Natural killer cell (primary cell): ENCODE data around the gene CSNK1G2. TPM values are rescaled to one million over a fixed set of nuclear protein-coding genes. Genes with fewer than 3 reads are reported as not detected.

ENCODE experiments used
- ATAC-seq, 3 donors: fragments of 150-1000 bp in 2 of 3; fragments of 200-7000 bp in 1 of 3; cut with Tn5 transposase; 1 replicate in 1 of 3; 2 replicates in 2 of 3; pipeline ENCODE4 v1.10.0; 2021; ENCODE audit warnings: mild to moderate bottlenecking in 2 of 3, moderate library complexity in 2 of 3
- DNase-seq, 2 donors: peaks; one replicate each; pipeline versions ENCODE4 v3.0.0 to v3.0.0-alpha.2; 2013 to 2021; ENCODE audit warnings: mixed read lengths in 1 of 2
- H3K27ac ChIP-seq: one replicate; pipeline ENCODE4 v1.5.1; 2013; ENCODE audit warnings: mild to moderate bottlenecking, low read length
- H3K27me3 ChIP-seq: one replicate; pipeline ENCODE4 v1.6.1; 2013; ENCODE audit warnings: low read length; ENCODE audit not compliant: control insufficient read depth, insufficient read depth
- H3K36me3 ChIP-seq: one replicate; pipeline ENCODE4 v1.6.1; 2013; ENCODE audit warnings: low read length; ENCODE audit not compliant: control insufficient read depth, insufficient read depth
- H3K4me1 ChIP-seq: one replicate; pipeline ENCODE4 v1.6.1; 2013; ENCODE audit warnings: low read length; ENCODE audit not compliant: control insufficient read depth, insufficient read depth
- H3K4me3 ChIP-seq: one replicate; pipeline ENCODE4 v1.5.1; 2013; ENCODE audit warnings: low read length
- H3K9me3 ChIP-seq: one replicate; pipeline ENCODE4 v1.6.1; 2013; ENCODE audit warnings: low read length; ENCODE audit not compliant: control insufficient read depth, insufficient read depth
- H3K27ac Mint-ChIP-seq, 2 donors: one replicate each; pipeline ENCODE4 v1.8.0; 2022; ENCODE audit warnings: mild to moderate bottlenecking in 2 of 2, mixed read lengths in 2 of 2, moderate library complexity in 1 of 2
- H3K27me3 Mint-ChIP-seq, 2 donors: one replicate each; pipeline ENCODE4 v1.8.0; 2022; ENCODE audit warnings: low read depth in 2 of 2, mixed read lengths in 2 of 2
- H3K36me3 Mint-ChIP-seq: one replicate; pipeline ENCODE4 v1.8.0; 2022; ENCODE audit warnings: mixed read lengths
- H3K4me1 Mint-ChIP-seq, 2 donors: one replicate each; pipeline ENCODE4 v1.8.0; 2022; ENCODE audit warnings: mixed read lengths in 2 of 2
- H3K4me3 Mint-ChIP-seq: one replicate; pipeline ENCODE4 v1.8.0; 2022; ENCODE audit warnings: mild to moderate bottlenecking, moderate library complexity, mixed read lengths
- H3K9me3 Mint-ChIP-seq, 2 donors: one replicate each; pipeline ENCODE4 v1.8.0; 2022; ENCODE audit warnings: mixed read lengths in 2 of 2
- CTCF ChIP-seq: fragments of 200-600 bp; IDR thresholded peaks from one replicate; pipeline ENCODE4 v1.8.0; 2022; ENCODE audit warnings: antibody characterized with exemption
- WGBS: methylation state at CpG from one replicate; pipeline ENCODE4 v1.1.7; 2013; ENCODE audit warnings: missing lambda C conversion rate; ENCODE audit not compliant: insufficient coverage; 5-methylcytosine and 5-hydroxymethylcytosine counted together
- intact Hi-C: fragments of 100-400 bp; cut with micrococcal nuclease; formaldehyde crosslinking; loops from one replicate; pipeline ENCODE4 v1.14.2; 2022
- total RNA-seq, 4 donors: library from RNA; stranded (reverse); fragments of 120-200 nt in 1 of 4; gene quantifications; one replicate each; pipeline versions ENCODE4 v1.2.3 to v1.2.4, GENCODE V29; 2013 to 2022

The CSNK1G2 gene
- total RNA-seq, 3 donors from 2014 or later (not counting 1 experiment from before 2014, with no cell fraction given), result 138 to 143 (median 139) TPM

GRCh38 chr19:1950640-1951039, 9.7 kb downstream of the CSNK1G2 start:
- H3K36me3 ChIP-seq, result peaks cover 35% of the 10 kb centered on the region
- no peak for TF ChIP-seq CTCF
- H3K9me3 Mint-ChIP-seq, result no peaks in the 10 kb centered on the region

GRCh38 chr19:1952635-1953034, 11.7 kb downstream of the CSNK1G2 start:
- no peaks in the 10 kb centered on the region for H3K36me3 Mint-ChIP-seq

More at GRCh38 chr19:1950640-1951039, 9.7 kb downstream of the CSNK1G2 start:
- no peaks in the 10 kb centered on the region for H3K9me3 ChIP-seq
- H3K4me1 ChIP-seq, result peaks cover 25% of the 10 kb centered on the region
- DNase-seq, result no peak
- H3K4me3 ChIP-seq, result no peak overlapping the region
- ATAC-seq, result no peak
- H3K4me1 Mint-ChIP-seq, result peaks cover 13 to 20% of the 10 kb centered on the region in 2 donors
- no peak overlapping the region for H3K27ac ChIP-seq
- H3K27ac Mint-ChIP-seq, result no peak overlapping the region
- no peaks in the 10 kb centered on the region for H3K27me3 Mint-ChIP-seq
- intact Hi-C loops, result no loop called here
- 96% methylated on average over 16 of the region's 16 CpGs for WGBS
- no peak overlapping the region for H3K4me3 Mint-ChIP-seq
- no peaks in the 10 kb centered on the region for H3K27me3 ChIP-seq
- no peaks in the 10 kb centered on the region for H3K36me3 Mint-ChIP-seq

DNA sequence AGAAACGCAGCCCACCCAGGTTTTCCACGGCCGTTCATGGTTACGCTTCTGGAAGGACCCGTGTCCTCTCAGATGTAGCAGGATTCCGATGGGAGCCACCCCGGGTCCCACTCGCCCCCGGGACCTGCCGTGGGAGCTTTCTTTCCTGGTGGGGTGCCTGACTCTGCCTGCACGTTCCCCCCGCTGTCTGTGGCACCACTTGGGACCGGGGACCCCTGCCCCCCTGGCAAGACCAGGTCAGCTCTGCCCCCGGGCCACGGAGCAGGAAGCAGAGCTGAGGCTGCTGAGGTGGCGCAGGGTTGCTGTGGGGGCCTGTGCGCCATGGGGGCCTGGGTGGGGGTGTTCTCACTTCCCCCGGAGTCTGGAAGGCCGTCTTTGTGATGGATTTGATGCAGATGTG, 12.1 kb downstream of the CSNK1G2 start:
- 90% methylated on average over 19 of the region's 19 CpGs for WGBS
- peaks cover 32% of the 10 kb centered on the region for H3K36me3 ChIP-seq
- Mint-ChIP-seq H3K36me3 (no peaks in the 10 kb centered on the region), H3K4me3 (no peak overlapping the region), H3K9me3 (no peaks in the 10 kb centered on the region), H3K27me3 (no peaks in the 10 kb centered on the region), H3K4me1 (peaks cover 13 to 27% of the 10 kb centered on the region in 2 donors), H3K27ac (no peak overlapping the region)
- H3K4me3 ChIP-seq, result no peak overlapping the region
- H3K27me3 ChIP-seq, result no peaks in the 10 kb centered on the region
- H3K9me3 ChIP-seq, result no peaks in the 10 kb centered on the region
- no peak for TF ChIP-seq CTCF
- no peak overlapping the region for H3K27ac ChIP-seq
- intact Hi-C loops, result no loop called here
- DNase-seq, result no peak
- ATAC-seq, result no peak
- peaks cover 18% of the 10 kb centered on the region for H3K4me1 ChIP-seq

More at GRCh38 chr19:1952635-1953034, 11.7 kb downstream of the CSNK1G2 start:
- no peak for ATAC-seq
- TF ChIP-seq CTCF, result no peak
- Histone ChIP-seq H3K27me3 (no peaks in the 10 kb centered on the region), H3K36me3 (peaks cover 32% of the 10 kb centered on the region), H3K4me1 (peaks cover 22% of the 10 kb centered on the region), H3K4me3 (no peak overlapping the region), H3K9me3 (no peaks in the 10 kb centered on the region), H3K27ac (no peak overlapping the region)
- H3K9me3 Mint-ChIP-seq, result no peaks in the 10 kb centered on the region
- H3K27ac Mint-ChIP-seq, result peak overlapping the region in 1 of 2 donors; percentile 23
- no peaks in the 10 kb centered on the region for H3K27me3 Mint-ChIP-seq
- 96% methylated on average over 21 of the region's 21 CpGs for WGBS
- H3K4me3 Mint-ChIP-seq, result no peak overlapping the region
- DNase-seq, result no peak
- peaks cover 13 to 26% of the 10 kb centered on the region in 2 donors for H3K4me1 Mint-ChIP-seq
- intact Hi-C loops, result no loop called here

DNA sequence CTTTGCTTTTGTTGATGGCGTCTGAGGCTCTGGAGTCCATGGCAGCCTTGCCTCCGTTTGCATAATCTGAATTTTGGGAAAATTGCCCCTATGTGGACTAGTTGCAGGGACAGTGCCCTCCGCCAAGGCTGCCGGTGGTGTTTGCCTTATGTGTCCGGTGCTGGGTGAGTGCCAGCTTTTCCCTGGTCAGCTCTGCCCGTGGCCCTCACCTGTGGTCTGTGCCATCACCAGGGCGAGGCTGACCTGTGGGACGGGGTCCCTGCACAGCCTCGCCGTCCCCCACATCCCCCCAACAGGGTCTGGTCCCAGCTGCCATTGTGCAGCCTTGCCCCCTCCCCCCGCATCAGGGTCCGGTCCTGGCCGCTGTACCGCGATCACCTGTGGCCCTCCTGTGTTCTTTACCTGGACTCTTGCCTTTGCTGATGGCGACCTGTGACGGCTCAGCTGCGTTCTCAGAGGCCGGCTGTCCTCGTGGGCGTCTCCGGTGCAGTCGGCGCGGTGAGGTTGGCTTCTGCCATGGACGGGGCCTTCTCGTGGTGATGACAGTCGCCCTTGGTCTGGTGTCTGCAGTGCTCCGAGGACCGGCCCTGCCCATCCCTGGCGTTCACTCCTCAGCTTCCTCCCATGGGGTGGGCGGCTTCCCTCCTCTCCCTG, 12.6 kb downstream of the CSNK1G2 start:
- peaks cover 32% of the 10 kb centered on the region for H3K36me3 ChIP-seq
- H3K27ac ChIP-seq, result no peak overlapping the region
- Mint-ChIP-seq H3K27me3 (no peaks in the 10 kb centered on the region), H3K36me3 (no peaks in the 10 kb centered on the region), H3K4me1 (peaks cover 11 to 25% of the 10 kb centered on the region in 2 donors), H3K9me3 (no peaks in the 10 kb centered on the region), H3K4me3 (no peak overlapping the region), H3K27ac (no peak overlapping the region)
- no peaks in the 10 kb centered on the region for H3K9me3 ChIP-seq
- intact Hi-C loops, result no loop called here
- no peaks in the 10 kb centered on the region for H3K27me3 ChIP-seq
- DNase-seq (no peak), ATAC-seq (no peak)
- 92% methylated on average over 32 of the region's 32 CpGs for WGBS
- peaks cover 17% of the 10 kb centered on the region for H3K4me1 ChIP-seq
- no peak for TF ChIP-seq CTCF
- no peak overlapping the region for H3K4me3 ChIP-seq
